Measurements from ENCODE around the gene HAUS7. TPM values are rescaled to one million over a fixed set of nuclear protein-coding genes. Genes with fewer than 3 reads are reported as not detected.

Gene HAUS7
- total RNA-seq, 1 experiment from 2014 or later: 46.5 TPM

DNA sequence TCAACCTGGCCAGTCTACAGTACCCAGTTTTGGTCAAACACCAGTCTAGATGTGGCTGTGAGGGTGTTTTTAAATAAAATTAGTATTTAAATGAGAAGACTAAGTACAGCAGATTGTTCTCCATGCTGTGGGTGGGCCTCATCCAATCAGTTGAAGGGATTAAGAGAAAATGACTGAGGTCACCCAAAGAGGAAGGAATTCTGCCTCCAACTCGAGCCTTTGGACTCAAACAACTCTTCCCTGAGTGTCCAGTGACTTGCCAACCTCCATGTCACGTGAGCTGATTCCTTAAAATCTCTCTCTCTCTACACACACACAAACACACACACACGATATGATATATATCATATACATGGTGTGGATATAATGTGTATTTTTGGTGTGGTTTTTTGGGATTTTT is 34.5 kb downstream of the HAUS7 start:
- Mint-ChIP-seq H3K27ac (no peak overlapping the region), H3K36me3 (no peaks in the 10 kb centered on the region), H3K9me3 (peaks cover 8% of the 10 kb centered on the region), H3K4me1 (no peaks in the 10 kb centered on the region), H3K4me3 (no peak overlapping the region), H3K27me3 (ENCODE audit: low read depth) (no peaks in the 10 kb centered on the region; the same call in 1 of the 2 replicates)
- DNase-seq (ENCODE audit: low spot score) (no peak), ATAC-seq (no peak)
- ChIA-PET POLR2A (no interaction called here), CTCF (no interaction called here)
- TF ChIP-seq USF1 (CRISPR knock-in tag; IDR thresholded peaks at IDR 0.05): no peak

DNA sequence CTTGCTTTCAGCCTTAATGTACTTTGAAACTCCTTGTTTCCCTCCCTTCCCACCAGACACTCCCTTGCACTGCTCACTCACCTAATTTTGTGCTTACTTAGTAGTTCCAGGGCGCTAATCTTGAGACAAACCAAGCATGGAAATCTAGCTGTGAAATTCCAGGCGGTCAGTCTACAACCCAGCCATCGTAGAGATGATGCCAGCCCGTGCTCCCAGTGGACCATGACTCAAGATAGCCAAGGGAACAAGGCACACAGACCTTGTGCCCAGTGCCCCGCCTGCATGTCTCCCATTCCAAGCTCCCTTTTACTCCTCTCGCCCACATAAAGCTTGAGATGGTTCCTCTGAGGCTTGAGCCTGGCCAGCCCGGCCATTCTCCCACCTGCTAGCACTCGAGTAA is 35.6 kb downstream of the HAUS7 start:
- H3K9me3 Mint-ChIP-seq: peaks cover 11% of the 10 kb centered on the region
- DNase-seq (ENCODE audit: low spot score) (no peak), ATAC-seq (no peak)
- H3K4me3 Mint-ChIP-seq: no peak overlapping the region
- no peaks in the 10 kb centered on the region for H3K36me3 Mint-ChIP-seq
- TF ChIP-seq GTF2I (CRISPR knock-in tag; conservative IDR thresholded peaks at IDR 0.05): no peak
- TF ChIP-seq, protein P1, sequence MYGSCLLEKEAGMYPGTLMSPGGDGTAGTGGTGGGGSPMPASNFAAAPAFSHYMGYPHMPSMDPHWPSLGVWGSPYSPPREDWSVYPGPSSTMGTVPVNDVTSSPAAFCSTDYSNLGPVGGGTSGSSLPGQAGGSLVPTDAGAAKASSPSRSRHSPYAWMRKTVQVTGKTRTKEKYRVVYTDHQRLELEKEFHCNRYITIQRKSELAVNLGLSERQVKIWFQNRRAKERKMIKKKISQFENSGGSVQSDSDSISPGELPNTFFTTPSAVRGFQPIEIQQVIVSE (CRISPR knock-in tag; IDR thresholded peaks at IDR 0.05; ENCODE audit: borderline replicate concordance): no peak
- TF ChIP-seq ZNF219 (CRISPR knock-in tag; IDR thresholded peaks at IDR 0.05; ENCODE audit: borderline replicate concordance): no peak
- H3K27me3 Mint-ChIP-seq (ENCODE audit: low read depth): no peaks in the 10 kb centered on the region
- ChIA-PET POLR2A (no interaction called here), CTCF (interaction anchor here (1.1 kb wide), 1 partner anchor 234 kb away, joined by 3 read pairs; no protein-coding TSS in a partner anchor)
- H3K27ac Mint-ChIP-seq: no peak overlapping the region
- no peaks in the 10 kb centered on the region for H3K4me1 Mint-ChIP-seq

GRCh38 chrX:153433781-153434285 is 36.5 kb downstream of the HAUS7 start:
- no peak for DNase-seq (ENCODE audit: low spot score)
- ChIA-PET POLR2A (no interaction called here), CTCF (no interaction called here)
- Mint-ChIP-seq H3K4me3 (no peak overlapping the region), H3K36me3 (no peaks in the 10 kb centered on the region), H3K4me1 (no peaks in the 10 kb centered on the region), H3K27ac (no peak overlapping the region), H3K9me3 (peaks cover 9% of the 10 kb centered on the region), H3K27me3 (ENCODE audit: low read depth) (no peaks in the 10 kb centered on the region)
- TF ChIP-seq GABPB1 (CRISPR knock-in tag; IDR thresholded peaks at IDR 0.05) (no peak), PREB (CRISPR knock-in tag; IDR thresholded peaks at IDR 0.05; ENCODE audit: borderline replicate concordance) (no peak), E2F5 (CRISPR knock-in tag; IDR thresholded peaks at IDR 0.05) (no peak)
- ATAC-seq: no peak

DNA sequence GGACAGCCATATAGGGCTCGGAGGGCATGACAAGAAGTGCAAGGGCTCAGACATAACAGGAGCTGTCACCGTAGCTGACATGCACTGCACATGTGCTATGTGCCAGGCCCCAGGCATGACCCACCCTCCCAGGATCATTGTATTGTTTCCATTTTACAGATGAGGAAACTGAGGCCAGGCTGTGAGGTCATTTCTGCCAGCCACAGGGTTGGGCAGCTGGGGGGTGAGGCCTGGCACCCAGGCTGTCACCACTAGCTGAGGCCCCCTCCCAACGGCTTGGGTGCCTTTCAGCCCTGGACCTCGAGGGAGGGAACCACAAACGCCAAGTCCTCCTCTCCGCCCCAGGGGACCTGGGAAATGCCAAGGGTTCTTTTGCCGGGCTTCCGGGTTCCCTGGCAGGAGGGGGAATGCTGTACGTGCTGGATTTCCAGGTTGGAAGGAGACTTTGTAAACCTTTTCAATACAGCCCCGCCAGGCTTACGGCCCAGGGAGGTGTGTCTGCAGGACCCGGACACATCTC is 37.2 kb downstream of the HAUS7 start:
- Mint-ChIP-seq H3K27ac (no peak overlapping the region), H3K4me1 (no peaks in the 10 kb centered on the region), H3K27me3 (ENCODE audit: low read depth) (no peaks in the 10 kb centered on the region; the same call in 1 of the 2 replicates), H3K36me3 (no peaks in the 10 kb centered on the region), H3K9me3 (peaks cover 9% of the 10 kb centered on the region), H3K4me3 (no peak overlapping the region)
- DNase-seq (ENCODE audit: low spot score) (no peak), ATAC-seq (no peak)
- POLR2A ChIA-PET: no interaction called here
- TF ChIP-seq CREM (CRISPR knock-in tag; IDR thresholded peaks at IDR 0.05) (no peak), SP1 (CRISPR knock-in tag; conservative IDR thresholded peaks at IDR 0.05) (no peak), E2F1 (CRISPR knock-in tag; IDR thresholded peaks at IDR 0.05) (no peak), ZNF232 (CRISPR knock-in tag; IDR thresholded peaks at IDR 0.05) (no peak), SMAD4 (CRISPR knock-in tag; IDR thresholded peaks at IDR 0.05) (no peak)
- CTCF ChIA-PET: no interaction called here

All from WTC11 (cell line).